Body of pancreas (tissue), 4 donors: ENCODE results near the gene SAPCD1. TPM values are rescaled to one million over a fixed set of nuclear protein-coding genes. Genes with fewer than 3 reads are reported as not detected.
"Not testable (repeated sequence)": the region's sequence is repeated elsewhere in the genome, so short reads cannot be mapped to it uniquely, and the experiment has no call there.

Source experiments
- ATAC-seq: fragments of 150-250 bp; one replicate; pipeline ENCODE4 v1.9.1; 2016
- DNase-seq, 4 donors: peaks; one replicate each; pipeline ENCODE4 v3.0.0-alpha.2; 2019
- H3K27ac ChIP-seq, 4 donors: fragments of 200-600 bp; sonication (generic); 1 replicate in 3 of 4; 2 replicates in 1 of 4; pipeline versions ENCODE4 v1.5.1 to v1.6.1; 2016 to 2019; ENCODE audit warnings: mild to moderate bottlenecking in 1 of 4, mixed read lengths in 1 of 4, moderate library complexity in 1 of 4
- H3K27me3 ChIP-seq, 2 donors: fragments of 200-600 bp; sonication (generic); one replicate each; pipeline ENCODE4 v1.6.0; 2016; ENCODE audit warnings: mild to moderate bottlenecking in 1 of 2
- H3K36me3 ChIP-seq, 2 donors: fragments of 200-600 bp; sonication (generic); replicated peaks in 1 of 2; 2 replicates each; pipeline ENCODE4 v1.5.1; 2016; ENCODE audit warnings: low read depth in 2 of 2; ENCODE audit not compliant: insufficient read depth in 1 of 2
- H3K4me1 ChIP-seq: fragments of 200-600 bp; sonication (generic); one replicate; pipeline ENCODE4 v1.6.0; 2016
- H3K4me3 ChIP-seq, 2 donors: fragments of 200-600 bp; sonication (generic); 1 replicate in 1 of 2; 2 replicates in 1 of 2; pipeline ENCODE4 v1.5.1; 2016 to 2019
- H3K9me3 ChIP-seq, 3 donors: fragments of 200-600 bp; sonication (generic); 1 replicate in 2 of 3; 2 replicates in 1 of 3; pipeline ENCODE4 v1.5.1; 2016
- POLR2A ChIP-seq, 3 donors: fragments of 450-650 bp; IDR thresholded peaks; one replicate each; pipeline ENCODE4 v1.6.1; 2016; ENCODE audit warnings: antibody characterized with exemption in 3 of 3, mild to moderate bottlenecking in 2 of 3
- WGBS, 2 donors: methylation state at CpG; one replicate each; pipeline ENCODE4 v1.1.5; 2017; 5-methylcytosine and 5-hydroxymethylcytosine counted together
- intact Hi-C: fragments of 100-400 bp; cut with DNase I; formaldehyde crosslinking; loops from one replicate; pipeline ENCODE4 v1.15.1; 2023
- total RNA-seq, 2 donors: library from RNA; depleted of rRNA; stranded (reverse); fragments of >200 nt; gene quantifications; one replicate each; pipeline ENCODE4 v1.1.0, GENCODE V29; 2016
- TF ChIP-seq, protein P1 (sequence below), 7 experiments: fragments of 450-650 bp in 4 of 7; fragments of 200-600 bp in 3 of 7; sonication (generic) in 3 of 7; IDR thresholded peaks; one replicate each; pipeline ENCODE4 v1.5.1; 2016 to 2019; ENCODE audit warnings: antibody characterized with exemption in 7 of 7

Gene SAPCD1
- total RNA-seq, 2 donors from 2014 or later = 2.0 to 2.6 TPM

DNA sequence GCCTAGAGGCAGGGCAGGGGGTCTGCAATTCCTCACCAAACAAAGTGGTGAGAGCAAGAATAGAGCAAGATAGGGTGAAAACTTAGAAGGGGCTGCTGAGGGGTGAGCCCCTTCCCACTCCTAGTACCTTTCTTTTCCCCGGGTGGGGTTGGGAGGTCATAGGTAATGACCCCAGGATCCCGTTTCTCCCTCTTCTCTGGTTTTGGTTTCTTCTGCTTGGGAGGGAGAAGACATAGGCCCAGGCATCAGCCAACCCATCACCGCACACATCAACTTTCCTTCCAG lies 29.6 kb downstream of the SAPCD1 start:
- no peak for TF ChIP-seq POLR2A (IDR thresholded peaks at IDR 0.05)
- WGBS, 2 donors = 76 to 87% methylated on average over 3 of the region's 3 CpGs
- ATAC-seq (no peak), DNase-seq (no peak)
- peaks cover 0 to 3% of the 10 kb centered on the region in 2 donors for H3K36me3 ChIP-seq
- H3K27me3 ChIP-seq = no peaks in the 10 kb centered on the region
- no peak overlapping the region for H3K27ac ChIP-seq
- peaks cover 22% of the 10 kb centered on the region for H3K4me1 ChIP-seq
- no peaks in the 10 kb centered on the region for H3K9me3 ChIP-seq
- intact Hi-C loops = no loop called here
- no peak overlapping the region for H3K4me3 ChIP-seq

DNA sequence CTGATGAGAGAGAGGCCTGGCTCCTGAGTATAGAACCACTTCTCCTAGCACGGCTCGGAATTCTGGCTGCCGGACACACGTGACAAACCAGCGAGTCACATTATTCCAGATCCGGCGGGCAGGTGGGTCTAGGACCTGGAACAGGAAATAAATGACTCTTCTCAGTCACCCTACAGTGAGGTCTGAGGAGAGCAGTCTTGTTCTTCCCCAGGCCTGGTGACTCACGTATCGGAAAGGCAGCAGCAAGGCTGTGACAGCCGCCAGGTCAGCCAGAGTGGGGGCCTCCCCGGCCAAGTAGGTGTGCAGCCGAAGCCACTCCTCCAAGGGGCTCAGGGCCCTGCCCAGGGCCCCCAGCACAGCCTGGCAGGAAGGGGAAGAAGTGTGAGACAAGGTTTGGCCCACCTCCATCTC lies 30.3 kb downstream of the SAPCD1 start:
- no peak overlapping the region for H3K27ac ChIP-seq
- intact Hi-C loops = no loop called here

DNA sequence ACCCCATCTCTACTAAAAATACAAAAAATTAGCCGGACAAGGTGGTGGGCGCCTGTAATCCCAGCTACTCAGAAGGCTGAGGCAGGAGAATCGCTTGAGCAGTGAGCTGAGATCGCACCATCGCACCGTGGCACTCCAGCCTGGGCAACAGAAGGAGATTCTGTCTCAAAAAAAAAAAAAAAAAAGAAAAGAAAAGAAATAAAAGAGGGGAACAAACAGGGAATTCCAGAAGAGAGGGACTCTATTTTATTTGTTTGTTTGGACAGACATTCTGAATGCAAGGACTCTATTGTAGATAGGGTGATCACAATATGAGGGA lies 31.4 kb downstream of the SAPCD1 start:
- H3K9me3 ChIP-seq, ATAC-seq, intact Hi-C loops, H3K36me3 ChIP-seq, H3K27me3 ChIP-seq, H3K4me3 ChIP-seq, DNase-seq: not testable (repeated sequence)
- WGBS, 2 donors = 82 to 89% methylated on average over 6 of the region's 6 CpGs
- peaks cover 22% of the 10 kb centered on the region for H3K4me1 ChIP-seq
- peak overlapping the region in 1 of 4 donors; percentile 95 for H3K27ac ChIP-seq

More for the DNA sequence above, 30.3 kb downstream of the SAPCD1 start:
- TF ChIP-seq, protein P1, sequence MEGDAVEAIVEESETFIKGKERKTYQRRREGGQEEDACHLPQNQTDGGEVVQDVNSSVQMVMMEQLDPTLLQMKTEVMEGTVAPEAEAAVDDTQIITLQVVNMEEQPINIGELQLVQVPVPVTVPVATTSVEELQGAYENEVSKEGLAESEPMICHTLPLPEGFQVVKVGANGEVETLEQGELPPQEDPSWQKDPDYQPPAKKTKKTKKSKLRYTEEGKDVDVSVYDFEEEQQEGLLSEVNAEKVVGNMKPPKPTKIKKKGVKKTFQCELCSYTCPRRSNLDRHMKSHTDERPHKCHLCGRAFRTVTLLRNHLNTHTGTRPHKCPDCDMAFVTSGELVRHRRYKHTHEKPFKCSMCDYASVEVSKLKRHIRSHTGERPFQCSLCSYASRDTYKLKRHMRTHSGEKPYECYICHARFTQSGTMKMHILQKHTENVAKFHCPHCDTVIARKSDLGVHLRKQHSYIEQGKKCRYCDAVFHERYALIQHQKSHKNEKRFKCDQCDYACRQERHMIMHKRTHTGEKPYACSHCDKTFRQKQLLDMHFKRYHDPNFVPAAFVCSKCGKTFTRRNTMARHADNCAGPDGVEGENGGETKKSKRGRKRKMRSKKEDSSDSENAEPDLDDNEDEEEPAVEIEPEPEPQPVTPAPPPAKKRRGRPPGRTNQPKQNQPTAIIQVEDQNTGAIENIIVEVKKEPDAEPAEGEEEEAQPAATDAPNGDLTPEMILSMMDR (IDR thresholded peaks at IDR 0.05) = no peak
- no peak for TF ChIP-seq POLR2A (IDR thresholded peaks at IDR 0.05)
- Histone ChIP-seq H3K4me1 (peaks cover 22% of the 10 kb centered on the region), H3K36me3 (peaks cover 0 to 3% of the 10 kb centered on the region in 2 donors), H3K9me3 (no peaks in the 10 kb centered on the region), H3K27me3 (no peaks in the 10 kb centered on the region), H3K4me3 (no peak overlapping the region)
- no peak for DNase-seq
- WGBS, 2 donors = 83 to 85% methylated on average over 4 to 12 of the region's 12 CpGs
- ATAC-seq = no peak

GRCh38 chr6:31794294-31794865 lies 31.9 kb downstream of the SAPCD1 start:
- WGBS, 2 donors = 9 to 11% methylated on average over 6 to 7 of the region's 7 CpGs
- intact Hi-C loops = no loop called here
- H3K27me3 ChIP-seq = no peaks in the 10 kb centered on the region
- peak overlapping the region; percentile 41 to 78 for H3K4me3 ChIP-seq
- DNase-seq (no peak), ATAC-seq (no peak)
- H3K4me1 ChIP-seq = peaks cover 22% of the 10 kb centered on the region
- H3K9me3 ChIP-seq = no peaks in the 10 kb centered on the region
- peak overlapping the region; percentile 94 to 100 (median 94) for H3K27ac ChIP-seq
- peaks cover 0 to 3% of the 10 kb centered on the region in 2 donors for H3K36me3 ChIP-seq
- peak in 1 of 3 donors; percentile 20 for TF ChIP-seq POLR2A (IDR thresholded peaks at IDR 0.05)
- TF ChIP-seq, protein P1 (IDR thresholded peaks at IDR 0.05) = no peak

GRCh38 chr6:31794866-31795615 lies 32.6 kb downstream of the SAPCD1 start:
- intact Hi-C loops = no loop called here
- TF ChIP-seq, protein P1 (IDR thresholded peaks at IDR 0.05) = no peak
- TF ChIP-seq POLR2A (IDR thresholded peaks at IDR 0.05) = no peak

More at GRCh38 chr6:31794866-31795615, 32.6 kb downstream of the SAPCD1 start:
- ATAC-seq (peak; percentile 20), DNase-seq (no peak)
- peaks cover 0 to 3% of the 10 kb centered on the region in 2 donors for H3K36me3 ChIP-seq
- no peaks in the 10 kb centered on the region for H3K27me3 ChIP-seq
- no peaks in the 10 kb centered on the region for H3K9me3 ChIP-seq
- peak overlapping the region; percentile 94 to 100 (median 94) for H3K27ac ChIP-seq
- WGBS, 2 donors = 1% methylated on average over 19 to 44 of the region's 44 CpGs
- peak overlapping the region; percentile 41 to 78 for H3K4me3 ChIP-seq
- H3K4me1 ChIP-seq = peaks cover 22% of the 10 kb centered on the region
